Kidney capillary endothelial cell (primary cell): Measurements from ENCODE around the gene NUBPL.
"Not testable (repeated sequence)": the region's sequence is repeated elsewhere in the genome, so short reads cannot be mapped to it uniquely, and the experiment has no call there.

Source experiments
- DNase-seq: peaks from one replicate; pipeline ENCODE4 v3.0.0-alpha.2; 2018; ENCODE audit warnings: low spot score

Gene NUBPL

GRCh38 chr14:31578792-31579501 is 17.7 kb downstream of the NUBPL start:
- no peak for DNase-seq

GRCh38 chr14:31580234-31580633 is 19.0 kb downstream of the NUBPL start:
- DNase-seq = no peak

- DNase-seq = no peak
These were observed 21.1 kb downstream of the NUBPL start for GRCh38 chr14:31582286-31582691.

- DNase-seq = no peak
These were observed 21.7 kb downstream of the NUBPL start for GRCh38 chr14:31582836-31583452.

- DNase-seq = no peak
These were observed 29.0 kb downstream of the NUBPL start for GRCh38 chr14:31590206-31590605.

- DNase-seq = no peak
These were observed 30.9 kb downstream of the NUBPL start for GRCh38 chr14:31592122-31592521.

GRCh38 chr14:31592631-31593030 is 31.4 kb downstream of the NUBPL start:
- no peak for DNase-seq

GRCh38 chr14:31596342-31597095 is 35.3 kb downstream of the NUBPL start:
- no peak for DNase-seq

GRCh38 chr14:31605702-31606101 is 44.5 kb downstream of the NUBPL start:
- DNase-seq = no peak

GRCh38 chr14:31611778-31612433 is 50.7 kb downstream of the NUBPL start:
- no peak for DNase-seq

GRCh38 chr14:31613188-31613587 is 52.0 kb downstream of the NUBPL start:
- no peak for DNase-seq

GRCh38 chr14:31618884-31619283 is 57.7 kb downstream of the NUBPL start:
- not testable (repeated sequence) for DNase-seq

- DNase-seq = no peak
These were observed 58.2 kb downstream of the NUBPL start for GRCh38 chr14:31619440-31619839.

GRCh38 chr14:31620898-31621297 is 59.7 kb downstream of the NUBPL start:
- DNase-seq = not testable (repeated sequence)

GRCh38 chr14:31622060-31622459 is 60.9 kb downstream of the NUBPL start:
- no peak for DNase-seq

- DNase-seq = not testable (repeated sequence)
These were observed 91.7 kb downstream of the NUBPL start for GRCh38 chr14:31652900-31653299.

GRCh38 chr14:31657917-31658316 is 96.7 kb downstream of the NUBPL start:
- DNase-seq = no peak

GRCh38 chr14:31659278-31659677 is 98.1 kb downstream of the NUBPL start:
- DNase-seq = no peak

- DNase-seq = no peak
These were observed 99.0 kb downstream of the NUBPL start for GRCh38 chr14:31660191-31660590.

- DNase-seq = no peak
These were observed 99.5 kb downstream of the NUBPL start for GRCh38 chr14:31660728-31661127.

- no peak for DNase-seq
These were observed 107.1 kb downstream of the NUBPL start for GRCh38 chr14:31668348-31668747.

GRCh38 chr14:31672709-31673108 is 111.5 kb downstream of the NUBPL start:
- no peak for DNase-seq

- DNase-seq = no peak
These were observed 115.8 kb downstream of the NUBPL start for GRCh38 chr14:31677052-31677451.
